Esophagus muscularis mucosa (tissue), 4 donors: ENCODE results near the gene CAPS. TPM values are rescaled to one million over a fixed set of nuclear protein-coding genes. Genes with fewer than 3 reads are reported as not detected.
"Not testable (repeated sequence)": the region's sequence is repeated elsewhere in the genome, so short reads cannot be mapped to it uniquely, and the experiment has no call there.

ENCODE experiments used
- DNase-seq: peaks from one replicate; pipeline ENCODE4 v3.0.0-alpha.2; 2017; ENCODE audit errors: extremely low spot score
- H3K27ac ChIP-seq, 4 donors: fragments of 200-600 bp; sonication (generic); replicated peaks in 1 of 4; 1 replicate in 3 of 4; 2 replicates in 1 of 4; pipeline ENCODE4 v1.5.1; 2016 to 2019; ENCODE audit warnings: mild to moderate bottlenecking in 1 of 4
- H3K27me3 ChIP-seq, 4 donors: fragments of 200-600 bp; sonication (generic); one replicate each; pipeline versions ENCODE4 v1.5.1 to v1.6.0; 2016 to 2019
- H3K36me3 ChIP-seq, 4 donors: fragments of 200-600 bp; sonication (generic); one replicate each; pipeline ENCODE4 v1.5.1; 2016 to 2019
- H3K4me1 ChIP-seq, 4 donors: fragments of 200-600 bp; sonication (generic); one replicate each; pipeline ENCODE4 v1.5.1; 2016 to 2019
- H3K4me3 ChIP-seq, 4 donors: fragments of 200-600 bp; sonication (generic); 1 replicate in 2 of 4; 2 replicates in 2 of 4; pipeline ENCODE4 v1.5.1; 2016 to 2019; ENCODE audit warnings: mild to moderate bottlenecking in 4 of 4, moderate library complexity in 1 of 4
- H3K9me3 ChIP-seq, 4 donors: fragments of 200-600 bp; sonication (generic); 1 replicate in 3 of 4; 2 replicates in 1 of 4; pipeline ENCODE4 v1.5.1; 2016 to 2019
- EP300 ChIP-seq: sonication (generic); formaldehyde crosslinking; IDR thresholded peaks from one replicate; pipeline ENCODE4 v1.6.1; 2017; ENCODE audit warnings: antibody characterized with exemption
- POLR2A ChIP-seq: fragments of 450-650 bp; IDR thresholded peaks from one replicate; pipeline ENCODE4 v1.6.1; 2017; ENCODE audit warnings: antibody characterized with exemption, moderate library complexity, mild to moderate bottlenecking, low read depth
- POLR2AphosphoS5 ChIP-seq, 2 donors: sonication (generic); formaldehyde crosslinking; IDR thresholded peaks; one replicate each; pipeline ENCODE4 v1.6.1; 2017; ENCODE audit warnings: antibody characterized with exemption in 2 of 2
- WGBS: methylation state at CpG from one replicate; pipeline ENCODE4 v1.1.5; 2018; 5-methylcytosine and 5-hydroxymethylcytosine counted together
- intact Hi-C: fragments of 100-400 bp; cut with DNase I; formaldehyde crosslinking; loops from one replicate; pipeline ENCODE4 v1.15.1; 2023
- total RNA-seq, 4 donors: library from RNA; depleted of rRNA; stranded (reverse); fragments of >200 nt; gene quantifications; one replicate each; pipeline versions ENCODE4 v1.1.0 to v1.2.1, GENCODE V29; 2016
- TF ChIP-seq, protein P1 (sequence below), 3 experiments: fragments of 200-600 bp in 2 of 3; fragments of 450-650 bp in 1 of 3; sonication (generic) in 2 of 3; IDR thresholded peaks; one replicate each; pipeline ENCODE4 v1.5.1; 2017 to 2019; ENCODE audit warnings: antibody characterized with exemption in 3 of 3, mild to moderate bottlenecking in 2 of 3, moderate library complexity in 1 of 3

Gene CAPS
- total RNA-seq, 4 donors from 2014 or later: 5.5 to 16.1 (median 15.2) TPM

DNA sequence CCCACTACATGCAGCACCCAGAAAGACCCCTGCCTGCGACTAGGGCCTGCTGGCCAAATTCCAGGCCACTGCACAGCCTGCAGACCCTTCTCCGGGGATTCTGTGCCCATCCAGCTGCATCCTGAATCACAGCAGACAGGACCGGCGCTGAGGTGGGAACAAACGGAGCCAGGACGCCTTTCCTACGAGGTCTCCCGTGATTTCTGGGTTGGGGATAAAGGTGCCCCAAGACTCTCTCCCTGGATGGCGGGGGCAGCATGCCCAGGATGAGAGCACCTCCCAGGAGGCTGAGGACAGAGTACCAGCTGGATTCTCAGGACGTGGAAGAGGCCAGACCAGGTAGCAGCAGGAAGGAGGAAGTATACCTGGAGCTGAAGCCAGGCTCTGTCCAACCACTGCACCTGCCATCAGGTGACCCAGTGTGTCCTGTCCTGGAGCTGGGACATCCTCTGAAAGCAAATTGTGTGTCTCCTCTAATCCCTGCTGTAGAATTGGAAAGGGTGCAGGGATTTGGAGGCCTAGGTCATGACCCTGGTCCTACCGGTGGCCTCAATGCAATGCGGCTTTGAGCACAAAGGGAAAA, 40.3 kb upstream of the CAPS start:
- Histone ChIP-seq H3K9me3 (no peaks in the 10 kb centered on the region), H3K27me3 (peaks cover 0 to 6% (median 0%) of the 10 kb centered on the region in 4 donors), H3K36me3 (no peaks in the 10 kb centered on the region), H3K27ac (no peak overlapping the region), H3K4me1 (peaks cover 0 to 26% (median 7%) of the 10 kb centered on the region in 4 donors), H3K4me3 (no peak overlapping the region)
- 84% methylated on average over 10 of the region's 12 CpGs for WGBS
- TF ChIP-seq, protein P1, sequence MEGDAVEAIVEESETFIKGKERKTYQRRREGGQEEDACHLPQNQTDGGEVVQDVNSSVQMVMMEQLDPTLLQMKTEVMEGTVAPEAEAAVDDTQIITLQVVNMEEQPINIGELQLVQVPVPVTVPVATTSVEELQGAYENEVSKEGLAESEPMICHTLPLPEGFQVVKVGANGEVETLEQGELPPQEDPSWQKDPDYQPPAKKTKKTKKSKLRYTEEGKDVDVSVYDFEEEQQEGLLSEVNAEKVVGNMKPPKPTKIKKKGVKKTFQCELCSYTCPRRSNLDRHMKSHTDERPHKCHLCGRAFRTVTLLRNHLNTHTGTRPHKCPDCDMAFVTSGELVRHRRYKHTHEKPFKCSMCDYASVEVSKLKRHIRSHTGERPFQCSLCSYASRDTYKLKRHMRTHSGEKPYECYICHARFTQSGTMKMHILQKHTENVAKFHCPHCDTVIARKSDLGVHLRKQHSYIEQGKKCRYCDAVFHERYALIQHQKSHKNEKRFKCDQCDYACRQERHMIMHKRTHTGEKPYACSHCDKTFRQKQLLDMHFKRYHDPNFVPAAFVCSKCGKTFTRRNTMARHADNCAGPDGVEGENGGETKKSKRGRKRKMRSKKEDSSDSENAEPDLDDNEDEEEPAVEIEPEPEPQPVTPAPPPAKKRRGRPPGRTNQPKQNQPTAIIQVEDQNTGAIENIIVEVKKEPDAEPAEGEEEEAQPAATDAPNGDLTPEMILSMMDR (IDR thresholded peaks at IDR 0.05): no peak
- TF ChIP-seq EP300: no peak
- no peak for TF ChIP-seq POLR2A
- TF ChIP-seq POLR2AphosphoS5 (IDR thresholded peaks at IDR 0.05): no peak
- DNase-seq: no peak
- intact Hi-C loops: no loop called here

DNA sequence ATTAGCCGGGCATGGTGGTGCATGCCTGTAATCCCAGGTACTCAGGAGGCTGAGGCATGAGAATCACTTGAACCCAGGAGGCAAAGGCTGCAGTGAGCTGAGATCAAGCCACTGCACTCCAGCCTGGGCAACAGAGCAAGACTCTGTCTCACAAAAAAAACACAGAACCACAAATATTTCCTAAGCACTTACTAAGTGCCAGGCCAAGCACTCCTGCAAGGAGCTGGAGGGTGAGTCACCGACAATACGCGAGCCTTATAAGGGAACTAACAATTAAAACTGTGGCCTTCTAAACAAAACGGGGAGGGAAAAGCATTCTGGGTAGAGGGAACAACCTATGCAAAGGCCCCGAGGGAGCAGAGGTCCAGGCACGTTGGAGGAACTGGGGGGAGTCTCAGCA, 39.6 kb upstream of the CAPS start:
- 77% methylated on average over 7 of the region's 7 CpGs for WGBS
- H3K4me3 ChIP-seq, H3K27ac ChIP-seq, H3K9me3 ChIP-seq, H3K36me3 ChIP-seq, DNase-seq, intact Hi-C loops: not testable (repeated sequence)
- Histone ChIP-seq H3K27me3 (peaks cover 0 to 13% (median 0%) of the 10 kb centered on the region in 4 donors), H3K4me1 (peaks cover 0 to 33% (median 14%) of the 10 kb centered on the region in 4 donors)

DNA sequence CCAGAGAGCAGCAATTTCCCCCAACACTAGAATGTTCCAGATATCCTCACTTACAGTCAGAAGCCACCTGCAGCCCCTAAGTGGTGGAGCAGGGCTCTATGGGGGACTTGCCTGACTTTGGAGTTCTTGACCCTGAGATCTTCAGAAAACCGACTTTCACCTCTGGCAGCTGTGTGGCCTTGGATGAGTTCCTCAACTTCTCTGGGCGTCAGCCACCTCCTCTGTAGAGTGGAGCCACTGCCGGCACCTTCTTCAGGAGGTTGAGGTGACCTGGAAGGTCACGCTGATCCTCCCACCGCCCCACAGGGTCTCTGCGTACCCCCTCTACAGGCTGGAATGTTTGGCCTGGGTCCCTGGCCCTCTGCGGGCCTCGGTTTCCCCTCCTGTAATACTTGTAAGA, 36.6 kb upstream of the CAPS start:
- TF ChIP-seq, protein P1 (IDR thresholded peaks at IDR 0.05): no peak
- TF ChIP-seq POLR2A: no peak
- TF ChIP-seq EP300: no peak
- TF ChIP-seq POLR2AphosphoS5 (IDR thresholded peaks at IDR 0.05): no peak
- Histone ChIP-seq H3K36me3 (no peaks in the 10 kb centered on the region), H3K4me1 (peaks cover 16 to 63% (median 43%) of the 10 kb centered on the region in 4 donors), H3K27me3 (peaks cover 0 to 15% (median 0%) of the 10 kb centered on the region in 4 donors), H3K4me3 (no peak overlapping the region), H3K9me3 (no peaks in the 10 kb centered on the region), H3K27ac (peak overlapping the region in 1 of 4 donors; percentile 27)
- DNase-seq: no peak
- intact Hi-C loops: no loop called here
- WGBS: 83% methylated on average over 3 of the region's 8 CpGs

DNA sequence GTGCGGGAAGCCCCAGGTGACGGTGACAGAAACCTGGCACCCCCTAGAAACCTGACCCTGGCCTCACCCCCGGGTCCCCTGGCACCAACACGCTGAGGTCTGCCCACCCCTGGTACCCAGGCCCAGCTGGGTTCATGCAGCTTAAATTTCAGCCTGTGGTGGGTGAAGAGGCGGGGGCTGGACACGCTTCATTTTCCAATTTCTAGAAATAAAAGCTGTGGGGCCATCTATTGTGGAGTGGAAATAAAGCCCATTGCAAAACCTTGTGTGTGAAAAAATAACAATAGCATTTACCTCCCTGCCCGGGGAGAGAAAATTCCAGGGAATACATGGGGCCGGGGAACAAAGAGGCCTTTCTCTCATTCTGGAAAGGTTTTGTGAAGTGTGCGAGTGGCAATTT, 36.2 kb upstream of the CAPS start:
- no peak for DNase-seq
- Histone ChIP-seq H3K4me1 (peaks cover 16 to 66% (median 44%) of the 10 kb centered on the region in 4 donors), H3K27me3 (peaks cover 0 to 15% (median 0%) of the 10 kb centered on the region in 4 donors), H3K36me3 (no peaks in the 10 kb centered on the region), H3K27ac (peak overlapping the region in 1 of 4 donors; percentile 27), H3K9me3 (no peaks in the 10 kb centered on the region), H3K4me3 (no peak overlapping the region)
- 73% methylated on average over 4 of the region's 9 CpGs for WGBS
- intact Hi-C loops: no loop called here
- TF ChIP-seq POLR2AphosphoS5 (IDR thresholded peaks at IDR 0.05) (no peak), POLR2A (no peak), EP300 (no peak)
- TF ChIP-seq, protein P1 (IDR thresholded peaks at IDR 0.05): no peak

DNA sequence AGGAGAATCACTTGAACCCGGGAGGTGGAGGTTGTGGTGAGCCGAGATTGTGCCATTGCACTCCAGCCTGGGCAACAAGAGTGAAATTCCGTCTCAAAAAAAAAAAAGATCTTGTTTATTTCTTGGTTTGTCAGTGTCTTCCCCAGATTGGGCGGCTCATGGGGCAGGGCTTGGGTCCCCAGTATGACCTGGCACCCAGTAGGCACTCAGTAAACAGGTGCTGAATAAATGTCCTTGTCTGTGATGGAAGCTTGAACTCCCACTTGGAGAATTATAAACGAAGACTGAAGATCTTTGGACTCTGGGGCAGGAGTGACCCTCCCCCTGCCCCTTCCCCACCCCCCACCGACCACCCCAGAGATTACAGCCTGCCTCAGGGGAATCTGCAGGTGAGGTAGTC, 33.9 kb upstream of the CAPS start:
- H3K4me1 ChIP-seq: peaks cover 19 to 84% (median 60%) of the 10 kb centered on the region in 4 donors

More for the DNA sequence above, 33.9 kb upstream of the CAPS start:
- intact Hi-C loops: no loop called here
- 16% methylated on average over 6 of the region's 6 CpGs for WGBS
- peak overlapping the region in 1 of 4 donors; percentile 2 for H3K4me3 ChIP-seq
- H3K27ac ChIP-seq: peak overlapping the region; percentile 77 to 88 (median 86)
- no peak for DNase-seq
- H3K36me3 ChIP-seq: no peaks in the 10 kb centered on the region
- H3K27me3 ChIP-seq: peaks cover 0 to 15% (median 0%) of the 10 kb centered on the region in 4 donors
- TF ChIP-seq EP300: no peak
- no peak for TF ChIP-seq POLR2AphosphoS5 (IDR thresholded peaks at IDR 0.05)
- TF ChIP-seq, protein P1 (IDR thresholded peaks at IDR 0.05): no peak
- TF ChIP-seq POLR2A: no peak
- H3K9me3 ChIP-seq: no peaks in the 10 kb centered on the region
